HTERT RPE-1 (cell line): ENCODE results near the gene CAPN1.

Source experiments
- in situ Hi-C: fragments of 300-500 bp; cut with MboI; formaldehyde crosslinking; loops from 4 replicates; pipeline ENCODE4 v1.14.3; 2020; ENCODE audit warnings: low sequenced_read_pairs

CAPN1 gene

GRCh38 chr11:65254724-65255123 is 73.0 kb downstream of the CAPN1 start:
- in situ Hi-C loops, result no loop called here

GRCh38 chr11:65258988-65259387 is 77.3 kb downstream of the CAPN1 start:
- in situ Hi-C loops, result no loop called here

- in situ Hi-C loops, result no loop called here
These were observed 78.6 kb downstream of the CAPN1 start for GRCh38 chr11:65260302-65260701.

GRCh38 chr11:65260756-65261590 is 79.2 kb downstream of the CAPN1 start:
- in situ Hi-C loops, result no loop called here
